Measurements from ENCODE around the gene SETMAR. TPM values are rescaled to one million over a fixed set of nuclear protein-coding genes. Genes with fewer than 3 reads are reported as not detected.
A peak's percentile ranks its signal among the peaks of the same experiment; 100 is the strongest.

The SETMAR gene
- total RNA-seq, result 10 to 100 TPM; 35.1 to 58.7 (median 46.7) TPM

DNA sequence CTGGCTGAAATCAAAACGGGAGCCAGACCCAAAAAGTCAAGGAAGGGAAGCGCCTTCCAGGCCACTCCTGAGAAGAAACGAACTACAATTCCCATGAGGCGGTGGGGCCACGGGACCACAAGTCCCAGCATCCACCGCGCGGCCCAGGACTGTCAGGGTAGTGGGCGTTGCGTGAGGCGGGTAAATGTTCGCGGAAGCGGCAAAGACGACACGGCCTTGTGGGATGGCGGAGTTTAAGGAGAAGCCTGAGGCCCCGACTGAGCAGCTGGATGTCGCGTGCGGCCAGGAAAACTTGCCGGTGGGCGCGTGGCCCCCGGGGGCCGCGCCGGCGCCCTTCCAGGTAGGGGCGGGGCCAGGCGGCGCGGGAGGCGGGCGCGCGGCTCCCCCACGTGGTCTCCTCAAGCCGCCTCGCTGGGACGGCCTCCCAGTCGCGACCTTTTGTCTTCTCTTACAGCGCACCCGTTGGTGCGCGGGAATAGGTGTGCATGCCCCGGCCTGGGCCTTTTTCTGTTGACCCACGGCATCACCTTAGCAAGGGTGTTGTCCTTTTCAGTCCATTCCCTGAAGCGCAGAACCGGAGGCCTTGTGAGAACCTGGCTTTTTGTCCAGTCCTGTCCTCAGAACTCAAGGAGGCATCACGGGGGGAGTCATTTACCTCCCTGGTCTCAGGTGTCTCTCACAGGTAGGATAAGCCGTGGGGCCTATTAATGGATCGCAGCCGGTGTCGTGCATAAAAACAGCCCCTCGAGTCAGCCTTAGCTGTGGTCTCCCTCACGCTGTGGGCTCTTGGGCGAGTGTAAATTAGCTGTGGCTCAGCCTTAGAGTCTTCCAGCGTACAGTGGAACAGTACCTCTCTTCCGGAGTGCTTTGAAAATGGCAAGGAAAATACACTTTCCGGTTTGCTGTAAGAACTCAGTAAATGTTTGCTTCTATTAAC, at the start of gene SETMAR:
TSS of gene SETMAR (plus strand) at position 183 of the 937 bp plus-strand sequence. CDS start at position 185, 2 bp downstream.
- Histone ChIP-seq H3K27ac (peak within 1 kb of the TSS; percentile 95 to 97), H3K4me1 (peaks cover 0 to 4% of the 10 kb centered on the region in 2 donors), H3K9me3 (no peaks in the 10 kb centered on the region), H3K4me3 (peak within 1 kb of the TSS; percentile 68 to 84 (median 71)), H3K36me3 (no peaks in the 10 kb centered on the region), H3K27me3 (no peaks in the 10 kb centered on the region)
- TF ChIP-seq CTCF (IDR thresholded peaks at IDR 0.05) (no peak), POLR2AphosphoS5 (IDR thresholded peaks at IDR 0.05) (peak; percentile 72 to 85 (median 80)), POLR2A (IDR thresholded peaks at IDR 0.05) (peak; percentile 38)
- intact Hi-C loops (cut with DNase I; ENCODE audit: low total_unique reads), result no loop called here
- DNase-seq (ENCODE audit: low spot score in 2 of 2), result peak; percentile 91 to 93

GRCh38 chr3:4261406-4261805, 41.8 kb upstream of the SETMAR start:
- Histone ChIP-seq H3K4me3 (no peak overlapping the region), H3K27ac (no peak overlapping the region), H3K9me3 (no peaks in the 10 kb centered on the region), H3K27me3 (no peaks in the 10 kb centered on the region), H3K4me1 (no peaks in the 10 kb centered on the region), H3K36me3 (no peaks in the 10 kb centered on the region)
- no peak for TF ChIP-seq POLR2A (IDR thresholded peaks at IDR 0.05)
- no peak for TF ChIP-seq CTCF (IDR thresholded peaks at IDR 0.05)
- TF ChIP-seq POLR2AphosphoS5 (IDR thresholded peaks at IDR 0.05), result no peak
- no peak for DNase-seq (ENCODE audit: low spot score in 2 of 2)
- intact Hi-C loops (cut with DNase I; ENCODE audit: low total_unique reads), result no loop called here

DNA sequence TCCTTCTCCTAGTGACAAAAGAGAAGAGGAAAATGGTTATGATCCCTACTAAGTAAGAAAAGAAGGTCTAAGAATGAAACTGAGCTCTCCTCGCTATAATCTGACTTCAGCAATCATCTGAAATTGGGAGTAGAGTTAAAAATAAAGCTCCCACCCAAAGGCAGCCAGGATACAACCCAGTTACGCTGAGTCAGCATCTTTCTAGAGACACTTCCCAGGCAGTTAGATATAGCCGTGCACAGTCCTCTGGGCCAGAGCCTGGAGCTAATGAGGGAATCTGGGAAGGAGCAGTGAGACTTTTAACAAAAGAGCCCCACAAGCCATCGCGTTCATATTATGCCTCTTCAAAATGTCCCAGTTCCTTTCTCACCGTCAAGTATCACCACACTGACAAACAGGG, 39.1 kb upstream of the SETMAR start:
- intact Hi-C loops (cut with DNase I; ENCODE audit: low total_unique reads), result no loop called here
- TF ChIP-seq POLR2A (IDR thresholded peaks at IDR 0.05), result no peak
- TF ChIP-seq POLR2AphosphoS5 (IDR thresholded peaks at IDR 0.05), result no peak
- TF ChIP-seq CTCF (IDR thresholded peaks at IDR 0.05), result no peak
- DNase-seq (ENCODE audit: low spot score in 2 of 2), result no peak
- Histone ChIP-seq H3K4me1 (no peaks in the 10 kb centered on the region), H3K9me3 (no peaks in the 10 kb centered on the region), H3K4me3 (no peak overlapping the region), H3K36me3 (no peaks in the 10 kb centered on the region), H3K27ac (no peak overlapping the region), H3K27me3 (no peaks in the 10 kb centered on the region)

- intact Hi-C loops (cut with DNase I; ENCODE audit: low total_unique reads), result no loop called here
- no peaks in the 10 kb centered on the region for H3K27me3 ChIP-seq
- H3K36me3 ChIP-seq, result no peaks in the 10 kb centered on the region
- TF ChIP-seq POLR2AphosphoS5 (IDR thresholded peaks at IDR 0.05), result no peak
- no peak for TF ChIP-seq POLR2A (IDR thresholded peaks at IDR 0.05)
- no peak overlapping the region for H3K4me3 ChIP-seq
- H3K27ac ChIP-seq, result no peak overlapping the region
- no peak for DNase-seq (ENCODE audit: low spot score in 2 of 2)
- no peaks in the 10 kb centered on the region for H3K9me3 ChIP-seq
- H3K4me1 ChIP-seq, result no peaks in the 10 kb centered on the region
Observed at GRCh38 chr3:4270720-4271119, 32.4 kb upstream of the SETMAR start.

DNA sequence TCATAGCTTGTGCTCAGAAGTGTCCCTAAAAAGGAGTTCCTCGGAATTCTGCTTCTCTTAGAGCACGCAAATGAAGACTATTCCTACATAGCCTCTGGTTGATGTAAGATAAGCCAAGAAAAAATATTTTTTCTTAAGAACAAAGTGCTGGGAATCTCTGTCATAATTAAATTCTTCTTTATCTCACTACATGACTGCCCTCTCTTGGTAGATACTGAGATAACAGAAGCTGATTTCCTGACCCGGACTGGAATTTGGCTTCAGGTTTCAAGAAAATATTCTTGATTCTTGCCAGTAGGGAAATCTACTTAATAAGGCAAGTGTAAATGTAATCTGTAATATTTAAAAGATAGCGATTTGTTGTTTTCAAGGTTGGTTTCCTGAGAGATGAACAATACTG, 31.3 kb upstream of the SETMAR start:
- Histone ChIP-seq H3K9me3 (no peaks in the 10 kb centered on the region), H3K4me1 (no peaks in the 10 kb centered on the region), H3K36me3 (no peaks in the 10 kb centered on the region), H3K4me3 (no peak overlapping the region), H3K27ac (no peak overlapping the region), H3K27me3 (no peaks in the 10 kb centered on the region)
- intact Hi-C loops (cut with DNase I; ENCODE audit: low total_unique reads), result no loop called here
- no peak for DNase-seq (ENCODE audit: low spot score in 2 of 2)
- TF ChIP-seq POLR2A (IDR thresholded peaks at IDR 0.05), result no peak
- TF ChIP-seq POLR2AphosphoS5 (IDR thresholded peaks at IDR 0.05), result no peak
- TF ChIP-seq CTCF (IDR thresholded peaks at IDR 0.05), result peak in 2 of 3 donors; percentile 39 to 51
